Thyroid gland (tissue), 4 donors: Measurements from ENCODE around the gene HADHB.

ENCODE experiments used
- CTCF ChIP-seq, 6 experiments: fragments of 200-600 bp in 3 of 6; fragments of 450-650 bp in 3 of 6; sonication (generic) in 3 of 6; IDR thresholded peaks; one replicate each; pipeline ENCODE4 v1.5.1; 2016 to 2019; ENCODE audit warnings: antibody characterized with exemption in 6 of 6, mild to moderate bottlenecking in 2 of 6, inconsistent platforms in 1 of 6, moderate library complexity in 1 of 6
- POLR2A ChIP-seq, 2 donors: fragments of 450-650 bp; IDR thresholded peaks; one replicate each; pipeline ENCODE4 v1.6.1; 2017; ENCODE audit warnings: antibody characterized with exemption in 2 of 2, mild to moderate bottlenecking in 2 of 2, moderate library complexity in 1 of 2

DNA sequence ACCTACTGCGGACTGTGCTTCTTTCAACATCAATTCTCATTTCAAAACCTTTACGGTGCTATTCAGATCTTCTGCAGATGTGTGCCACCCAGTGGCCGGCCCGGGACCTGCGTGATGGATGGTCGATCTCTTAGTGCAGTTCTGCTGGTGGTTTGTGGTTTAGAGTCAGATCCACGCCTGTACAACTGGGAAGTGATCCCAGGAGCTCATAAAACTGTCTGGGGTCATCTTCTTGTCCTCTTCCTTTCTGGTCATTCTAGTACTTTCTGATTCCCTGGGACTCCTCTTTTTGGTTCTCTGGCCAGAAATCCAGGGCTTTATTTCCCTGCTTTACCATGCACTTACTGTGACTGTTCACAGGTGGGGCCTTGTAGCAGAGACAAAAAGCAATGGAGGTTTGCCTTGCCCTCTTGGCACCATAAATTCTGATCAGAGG, 85.4 kb downstream of the HADHB start:
- peak; percentile 67 to 89 (median 86) for TF ChIP-seq CTCF (IDR thresholded peaks at IDR 0.05)
- TF ChIP-seq POLR2A (IDR thresholded peaks at IDR 0.05): no peak
